Measurements from ENCODE around the gene SYNGR2. TPM values are rescaled to one million over a fixed set of nuclear protein-coding genes. Genes with fewer than 3 reads are reported as not detected.
A peak's percentile ranks its signal among the peaks of the same experiment; 100 is the strongest.

The SYNGR2 gene
- total RNA-seq, 1 donor from 2014 or later, result 206 TPM

- Histone ChIP-seq H3K27me3 (no peaks in the 10 kb centered on the region), H3K9me3 (no peaks in the 10 kb centered on the region), H3K4me1 (peaks cover 47% of the 10 kb centered on the region), H3K36me3 (no peaks in the 10 kb centered on the region), H3K4me3 (no peak overlapping the region), H3K27ac (peak overlapping the region; percentile 70)
- TF ChIP-seq, protein P1, sequence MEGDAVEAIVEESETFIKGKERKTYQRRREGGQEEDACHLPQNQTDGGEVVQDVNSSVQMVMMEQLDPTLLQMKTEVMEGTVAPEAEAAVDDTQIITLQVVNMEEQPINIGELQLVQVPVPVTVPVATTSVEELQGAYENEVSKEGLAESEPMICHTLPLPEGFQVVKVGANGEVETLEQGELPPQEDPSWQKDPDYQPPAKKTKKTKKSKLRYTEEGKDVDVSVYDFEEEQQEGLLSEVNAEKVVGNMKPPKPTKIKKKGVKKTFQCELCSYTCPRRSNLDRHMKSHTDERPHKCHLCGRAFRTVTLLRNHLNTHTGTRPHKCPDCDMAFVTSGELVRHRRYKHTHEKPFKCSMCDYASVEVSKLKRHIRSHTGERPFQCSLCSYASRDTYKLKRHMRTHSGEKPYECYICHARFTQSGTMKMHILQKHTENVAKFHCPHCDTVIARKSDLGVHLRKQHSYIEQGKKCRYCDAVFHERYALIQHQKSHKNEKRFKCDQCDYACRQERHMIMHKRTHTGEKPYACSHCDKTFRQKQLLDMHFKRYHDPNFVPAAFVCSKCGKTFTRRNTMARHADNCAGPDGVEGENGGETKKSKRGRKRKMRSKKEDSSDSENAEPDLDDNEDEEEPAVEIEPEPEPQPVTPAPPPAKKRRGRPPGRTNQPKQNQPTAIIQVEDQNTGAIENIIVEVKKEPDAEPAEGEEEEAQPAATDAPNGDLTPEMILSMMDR (IDR thresholded peaks at IDR 0.05), result peak; percentile 16
- DNase-seq, result peak; percentile 94
- ATAC-seq, result peak; percentile 65
- intact Hi-C loops (cut with DNase I), result no loop called here
Observed at GRCh38 chr17:78144736-78145641, 23.4 kb upstream of the SYNGR2 start.

- no peaks in the 10 kb centered on the region for H3K9me3 ChIP-seq
- no peak overlapping the region for H3K27ac ChIP-seq
- ATAC-seq, result no peak
- intact Hi-C loops (cut with DNase I), result no loop called here
- H3K4me3 ChIP-seq, result no peak overlapping the region
- no peaks in the 10 kb centered on the region for H3K27me3 ChIP-seq
- H3K4me1 ChIP-seq, result peaks cover 34% of the 10 kb centered on the region
- no peak for DNase-seq
- no peaks in the 10 kb centered on the region for H3K36me3 ChIP-seq
- TF ChIP-seq, protein P1 (IDR thresholded peaks at IDR 0.05), result no peak
Observed at GRCh38 chr17:78146471-78146869, 21.9 kb upstream of the SYNGR2 start.

GRCh38 chr17:78146881-78147280 is 21.5 kb upstream of the SYNGR2 start:
- ATAC-seq, result no peak
- no peak for DNase-seq
- Histone ChIP-seq H3K4me1 (peaks cover 30% of the 10 kb centered on the region), H3K4me3 (no peak overlapping the region), H3K27ac (peak overlapping the region; percentile 11), H3K27me3 (no peaks in the 10 kb centered on the region), H3K36me3 (no peaks in the 10 kb centered on the region), H3K9me3 (no peaks in the 10 kb centered on the region)
- intact Hi-C loops (cut with DNase I), result no loop called here
- TF ChIP-seq, protein P1 (IDR thresholded peaks at IDR 0.05), result no peak

- H3K4me1 ChIP-seq, result peaks cover 30% of the 10 kb centered on the region
- H3K27ac ChIP-seq, result peak overlapping the region; percentile 11
- H3K27me3 ChIP-seq, result no peaks in the 10 kb centered on the region
- peak; percentile 86 for DNase-seq
- no peak overlapping the region for H3K4me3 ChIP-seq
- peak; percentile 10 for ATAC-seq
- TF ChIP-seq, protein P1 (IDR thresholded peaks at IDR 0.05), result no peak
- intact Hi-C loops (cut with DNase I), result no loop called here
- H3K9me3 ChIP-seq, result no peaks in the 10 kb centered on the region
- no peaks in the 10 kb centered on the region for H3K36me3 ChIP-seq
Observed at GRCh38 chr17:78147315-78147998, 20.9 kb upstream of the SYNGR2 start.

DNA sequence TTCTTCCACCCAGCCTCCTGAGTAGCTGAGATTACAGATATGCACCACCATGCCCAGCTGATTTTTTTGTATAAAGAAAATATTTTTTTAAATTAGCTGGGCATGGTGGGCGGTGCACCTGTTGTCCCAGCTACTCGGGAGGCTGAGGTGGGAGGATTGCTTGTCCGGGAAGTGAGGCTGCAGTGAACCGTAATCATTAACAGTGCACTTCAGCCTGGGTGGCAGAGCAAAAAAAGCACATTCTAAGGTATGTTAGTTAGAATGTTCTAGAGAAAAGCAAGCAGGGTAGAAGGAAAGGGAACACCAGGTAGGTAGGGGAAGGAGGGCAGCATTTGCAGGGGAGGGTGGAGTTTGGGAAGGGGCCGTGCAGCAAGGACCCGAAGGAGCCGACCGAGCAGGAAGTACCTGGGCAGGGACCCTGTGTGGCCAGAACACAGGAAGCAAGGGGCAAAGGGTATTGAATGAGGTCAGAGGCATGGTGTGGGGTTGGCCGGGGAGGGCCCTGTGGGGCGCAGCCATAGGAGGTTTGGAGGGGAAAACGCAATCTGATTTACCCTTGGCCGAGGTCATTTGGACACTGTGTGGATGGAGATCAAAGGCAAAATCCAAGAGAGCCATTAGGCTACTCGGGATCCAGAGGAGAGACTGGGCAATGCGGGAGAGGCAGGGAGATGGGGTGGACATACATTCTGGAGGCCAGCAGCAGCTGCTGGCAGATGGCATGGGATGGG is 19.9 kb upstream of the SYNGR2 start:
- intact Hi-C loops (cut with DNase I), result no loop called here
- DNase-seq (no peak), ATAC-seq (no peak)
- H3K4me1 ChIP-seq, result peaks cover 28% of the 10 kb centered on the region
- H3K9me3 ChIP-seq, result no peaks in the 10 kb centered on the region
- no peaks in the 10 kb centered on the region for H3K36me3 ChIP-seq
- TF ChIP-seq, protein P1 (IDR thresholded peaks at IDR 0.05), result no peak
- no peak overlapping the region for H3K27ac ChIP-seq
- no peak overlapping the region for H3K4me3 ChIP-seq
- H3K27me3 ChIP-seq, result no peaks in the 10 kb centered on the region
